ENCODE data around the gene GNRHR. TPM values are rescaled to one million over a fixed set of nuclear protein-coding genes. Genes with fewer than 3 reads are reported as not detected.

The GNRHR gene
- total RNA-seq, 1 experiment from 2014 or later: not detected

GRCh38 chr4:67700116-67700737, 54.0 kb downstream of the GNRHR start:
- DNase-seq (ENCODE audit: low read depth): peak; percentile 57

GRCh38 chr4:67699603-67700002, 54.6 kb downstream of the GNRHR start:
- DNase-seq (ENCODE audit: low read depth): no peak

- no peak for DNase-seq (ENCODE audit: low read depth)
Observed at GRCh38 chr4:67697860-67698687, 56.1 kb downstream of the GNRHR start.

- DNase-seq (ENCODE audit: low read depth): no peak
Observed at GRCh38 chr4:67696061-67696460, 58.1 kb downstream of the GNRHR start.

- no peak for DNase-seq (ENCODE audit: low read depth)
Observed at GRCh38 chr4:67694662-67695061, 59.5 kb downstream of the GNRHR start.

- no peak for DNase-seq (ENCODE audit: low read depth)
Observed at GRCh38 chr4:67691328-67691727, 62.9 kb downstream of the GNRHR start.

Other genes starting within 250 kb of the GNRHR start
- 6.2 and 9.6 TPM in 2 replicates for gene CENPC, start 208.9 kb downstream of the GNRHR start, total RNA-seq (2014; rRNA removed; shearing (Covaris generic))
- not detected in 2 replicates for gene STAP1, start 195.7 kb downstream of the GNRHR start, total RNA-seq (2014; rRNA removed; shearing (Covaris generic))
- 89.4 and 132 TPM in 2 replicates for gene UBA6, start 53.2 kb downstream of the GNRHR start, total RNA-seq (2014; rRNA removed; shearing (Covaris generic))
- not detected in 2 replicates for gene TMPRSS11D, start 129.6 kb upstream of the GNRHR start, total RNA-seq (2014; rRNA removed; shearing (Covaris generic))
- gene TMPRSS11A, start 209.1 kb upstream of the GNRHR start, total RNA-seq (2014; rRNA removed; shearing (Covaris generic)): not detected in 2 replicates

Data from M059J (cell line).